ENCODE measurements around the gene JAG1. TPM values are rescaled to one million over a fixed set of nuclear protein-coding genes. Genes with fewer than 3 reads are reported as not detected.

Gene JAG1
- total and polyA plus RNA-seq, 2 donors (not counting 3 experiments of a cell fraction or from before 2014, with no cell fraction given) = 19.7 to 37.0 TPM

GRCh38 chr20:10645205-10645570, 28.6 kb downstream of the JAG1 start:
- CTCF ChIA-PET = interaction anchor here (1.3 kb wide), 1 partner anchor 559 kb away, joined by 3 read pairs; no protein-coding TSS in a partner anchor

More at GRCh38 chr20:10645205-10645570, 28.6 kb downstream of the JAG1 start:
- no peaks in the 10 kb centered on the region for H3K27me3 ChIP-seq (ENCODE audit: control insufficient read depth in 2 of 2, insufficient read depth in 2 of 2, low read length in 2 of 2)
- DNase-seq (ENCODE audit: low read depth, low spot score) = no peak
- H3K4me1 ChIP-seq (ENCODE audit: control insufficient read depth, extremely low read depth, insufficient read depth, low read length) = peaks cover 6% of the 10 kb centered on the region
- H3K9me1 ChIP-seq (replicated peaks; ENCODE audit: control insufficient read depth, extremely low read depth, insufficient read depth, low read length) = no peaks in the 10 kb centered on the region
- H3K79me2 ChIP-seq (ENCODE audit: control insufficient read depth, insufficient read depth, low read length) = no peaks in the 10 kb centered on the region
- H3K4me3 ChIP-seq (replicated peaks in 1 of 3; ENCODE audit: insufficient read depth in 1 of 3, low read depth in 1 of 3, low read length in 3 of 3) = no peak overlapping the region
- no peaks in the 10 kb centered on the region for H3K9me3 ChIP-seq (replicated peaks; ENCODE audit: control insufficient read depth, insufficient read depth, low read length)
- no peak for FAIRE-seq
- peaks cover 20 to 69% of the 10 kb centered on the region in 2 experiments for H3K36me3 ChIP-seq (ENCODE audit: control insufficient read depth in 2 of 2, extremely low read depth in 1 of 2, insufficient read depth in 2 of 2, low read length in 2 of 2)
- H4K20me1 ChIP-seq (replicated peaks; ENCODE audit: control insufficient read depth, extremely low read depth, insufficient read depth, low read length) = no peaks in the 10 kb centered on the region
- intact Hi-C loops (cut with micrococcal nuclease) (no loop called here), dilution Hi-C loops (cut with MboI; ENCODE audit: extremely low pct_ligation_motif_present, low sequenced_read_pairs) (no loop called here)
- H2AFZ ChIP-seq (ENCODE audit: low read depth, low read length) = no peak overlapping the region
- POLR2A ChIA-PET = no interaction called here
- no peak overlapping the region for H3K4me2 ChIP-seq (ENCODE audit: insufficient read depth, low read length)
- TF ChIP-seq POLR2AphosphoS5 (IDR thresholded peaks at IDR 0.05; ENCODE audit: insufficient read depth, low read depth, low read length) (no peak), EZH2 (IDR thresholded peaks at IDR 0.05; ENCODE audit: borderline replicate concordance, low read depth, low read length, severe bottlenecking) (no peak), JUN (IDR thresholded peaks at IDR 0.05; ENCODE audit: borderline replicate concordance, insufficient read depth, insufficient read length, low read depth) (no peak), GATA2 (IDR thresholded peaks at IDR 0.05; ENCODE audit: insufficient read depth, insufficient read length, low read depth, low read length) (no peak), MAX (IDR thresholded peaks at IDR 0.05; ENCODE audit: insufficient read depth, insufficient read length) (no peak), MYC (IDR thresholded peaks at IDR 0.05; ENCODE audit: low read depth, low read length) (no peak), FOS (IDR thresholded peaks at IDR 0.05; ENCODE audit: borderline replicate concordance, insufficient read depth, low read length) (no peak), CTCF (IDR thresholded peaks at IDR 0.05; ENCODE audit: extremely low read depth in 1 of 2, insufficient read depth in 1 of 2, low read depth in 1 of 2, low read length in 2 of 2) (no peak), POLR2A (IDR thresholded peaks at IDR 0.05; ENCODE audit: low read depth, low read length) (no peak)
- no TSS peak for BruUV-seq (replicated peaks)
- H3K27ac ChIP-seq (ENCODE audit: insufficient read depth, low read depth, low read length) = no peak overlapping the region
- no peak overlapping the region for H3K9ac ChIP-seq (replicated peaks; ENCODE audit: extremely low read depth, insufficient read depth, low read length)

Data from endothelial cell of umbilical vein (primary cell).